Neural crest cell (in vitro differentiated cells): ENCODE measurements around the gene INKA2. TPM values are rescaled to one million over a fixed set of nuclear protein-coding genes. Genes with fewer than 3 reads are reported as not detected.
A peak's percentile ranks its signal among the peaks of the same experiment; 100 is the strongest.

Experiments used
- DNase-seq: peaks from one replicate; pipeline ENCODE4 v3.0.0; 2021; ENCODE audit warnings: low read depth, mixed read lengths, low spot score
- H3K27ac Mint-ChIP-seq: one replicate; pipeline ENCODE4 v1.8.0; 2021; ENCODE audit warnings: mild to moderate bottlenecking, mixed read lengths; ENCODE audit not compliant: unreplicated experiment
- H3K27me3 Mint-ChIP-seq: 2 replicates; pipeline ENCODE4 v1.8.0; 2021; ENCODE audit warnings: low read depth, mild to moderate bottlenecking, mixed read lengths
- H3K36me3 Mint-ChIP-seq: 2 replicates; pipeline ENCODE4 v1.8.0; 2021; ENCODE audit warnings: low read depth, mild to moderate bottlenecking, mixed read lengths
- H3K4me1 Mint-ChIP-seq: 2 replicates; pipeline ENCODE4 v1.8.0; 2021; ENCODE audit warnings: mixed read lengths
- H3K4me3 Mint-ChIP-seq: one replicate; pipeline ENCODE4 v1.8.0; 2021; ENCODE audit warnings: mild to moderate bottlenecking, mixed read lengths
- H3K9me3 Mint-ChIP-seq: 2 replicates; pipeline ENCODE4 v1.8.0; 2021; ENCODE audit warnings: mixed read lengths
- total RNA-seq: library from RNA; stranded (reverse); gene quantifications from 2 replicates; pipeline ENCODE4 v1.2.1, GENCODE V29; 2021
- TF ChIP-seq, protein P1 (sequence below): fragments of 200-600 bp; sonication (generic); conservative IDR thresholded peaks from 2 replicates; pipeline ENCODE4 v1.5.0; 2021; ENCODE audit warnings: antibody characterized with exemption, mild to moderate bottlenecking

INKA2 gene
- total RNA-seq, 1 donor from 2014 or later: 3.5 TPM

DNA sequence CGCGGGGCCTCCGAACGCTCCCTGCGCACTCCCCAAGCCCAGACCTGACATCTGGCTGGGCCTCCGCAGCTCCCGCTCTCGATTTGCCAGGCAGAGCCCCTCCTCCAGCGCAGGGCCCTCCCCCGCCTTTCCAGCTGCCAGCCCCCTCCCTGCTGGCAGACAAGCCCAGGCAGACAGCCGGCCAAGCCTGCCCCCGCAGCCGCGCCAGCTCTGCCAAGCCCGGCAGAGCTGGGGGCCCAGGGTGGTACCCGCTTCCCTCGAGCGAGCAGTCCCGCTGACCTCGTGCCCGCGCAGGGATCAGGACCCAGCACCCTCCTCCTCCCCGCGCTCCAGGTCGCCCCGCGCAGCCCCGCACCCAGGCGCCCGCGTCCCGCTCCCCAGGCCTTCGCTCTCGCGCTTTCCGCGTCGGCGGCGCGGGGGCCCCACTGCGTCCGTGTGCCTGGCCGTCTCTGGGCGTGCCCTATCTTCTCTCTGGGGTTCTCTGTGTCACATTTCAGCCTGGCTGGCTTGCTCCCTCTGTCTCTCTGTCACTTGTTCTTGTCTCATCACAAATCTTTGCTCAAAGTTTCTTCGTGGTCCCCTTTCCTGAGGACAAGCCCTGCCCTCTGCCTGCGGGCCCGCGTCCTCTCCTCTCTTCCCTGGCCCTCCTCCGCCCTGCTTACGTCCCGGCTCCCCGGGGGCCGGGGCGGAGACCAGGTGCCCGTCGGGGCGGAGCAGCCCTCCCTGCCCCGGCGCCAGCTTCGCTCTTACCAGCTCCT, 580 bp downstream of the INKA2 start:
- peaks cover 31% of the 10 kb centered on the region for H3K27me3 Mint-ChIP-seq
- no peaks in the 10 kb centered on the region for H3K36me3 Mint-ChIP-seq
- H3K9me3 Mint-ChIP-seq: no peaks in the 10 kb centered on the region
- DNase-seq: peak; percentile 14
- peaks cover 22% of the 10 kb centered on the region for H3K4me1 Mint-ChIP-seq
- peak overlapping the region; percentile 90 for H3K4me3 Mint-ChIP-seq
- no peak overlapping the region for H3K27ac Mint-ChIP-seq
- TF ChIP-seq, protein P1, sequence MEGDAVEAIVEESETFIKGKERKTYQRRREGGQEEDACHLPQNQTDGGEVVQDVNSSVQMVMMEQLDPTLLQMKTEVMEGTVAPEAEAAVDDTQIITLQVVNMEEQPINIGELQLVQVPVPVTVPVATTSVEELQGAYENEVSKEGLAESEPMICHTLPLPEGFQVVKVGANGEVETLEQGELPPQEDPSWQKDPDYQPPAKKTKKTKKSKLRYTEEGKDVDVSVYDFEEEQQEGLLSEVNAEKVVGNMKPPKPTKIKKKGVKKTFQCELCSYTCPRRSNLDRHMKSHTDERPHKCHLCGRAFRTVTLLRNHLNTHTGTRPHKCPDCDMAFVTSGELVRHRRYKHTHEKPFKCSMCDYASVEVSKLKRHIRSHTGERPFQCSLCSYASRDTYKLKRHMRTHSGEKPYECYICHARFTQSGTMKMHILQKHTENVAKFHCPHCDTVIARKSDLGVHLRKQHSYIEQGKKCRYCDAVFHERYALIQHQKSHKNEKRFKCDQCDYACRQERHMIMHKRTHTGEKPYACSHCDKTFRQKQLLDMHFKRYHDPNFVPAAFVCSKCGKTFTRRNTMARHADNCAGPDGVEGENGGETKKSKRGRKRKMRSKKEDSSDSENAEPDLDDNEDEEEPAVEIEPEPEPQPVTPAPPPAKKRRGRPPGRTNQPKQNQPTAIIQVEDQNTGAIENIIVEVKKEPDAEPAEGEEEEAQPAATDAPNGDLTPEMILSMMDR: no peak

DNA sequence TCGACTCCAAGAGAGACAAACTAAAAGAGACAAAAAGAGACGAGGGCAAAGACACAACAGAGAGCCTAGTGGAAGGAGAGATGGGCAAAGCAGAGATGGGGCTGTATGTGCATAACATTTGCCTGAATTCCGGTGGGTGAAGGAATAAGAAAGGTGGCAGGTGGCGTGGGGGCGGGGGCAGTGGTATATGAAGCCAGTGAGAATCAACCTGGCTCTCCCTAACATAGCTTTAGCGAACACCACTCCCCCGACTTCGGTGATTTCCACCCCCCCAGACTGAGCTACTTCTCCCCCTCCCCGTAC, 1.1 kb downstream of the INKA2 start:
- TF ChIP-seq, protein P1: no peak
- H3K9me3 Mint-ChIP-seq: no peaks in the 10 kb centered on the region
- no peak for DNase-seq
- no peak overlapping the region for H3K27ac Mint-ChIP-seq
- peak overlapping the region; percentile 82 for H3K4me3 Mint-ChIP-seq
- H3K36me3 Mint-ChIP-seq: no peaks in the 10 kb centered on the region
- peaks cover 33% of the 10 kb centered on the region for H3K27me3 Mint-ChIP-seq
- H3K4me1 Mint-ChIP-seq: peaks cover 22% of the 10 kb centered on the region

DNA sequence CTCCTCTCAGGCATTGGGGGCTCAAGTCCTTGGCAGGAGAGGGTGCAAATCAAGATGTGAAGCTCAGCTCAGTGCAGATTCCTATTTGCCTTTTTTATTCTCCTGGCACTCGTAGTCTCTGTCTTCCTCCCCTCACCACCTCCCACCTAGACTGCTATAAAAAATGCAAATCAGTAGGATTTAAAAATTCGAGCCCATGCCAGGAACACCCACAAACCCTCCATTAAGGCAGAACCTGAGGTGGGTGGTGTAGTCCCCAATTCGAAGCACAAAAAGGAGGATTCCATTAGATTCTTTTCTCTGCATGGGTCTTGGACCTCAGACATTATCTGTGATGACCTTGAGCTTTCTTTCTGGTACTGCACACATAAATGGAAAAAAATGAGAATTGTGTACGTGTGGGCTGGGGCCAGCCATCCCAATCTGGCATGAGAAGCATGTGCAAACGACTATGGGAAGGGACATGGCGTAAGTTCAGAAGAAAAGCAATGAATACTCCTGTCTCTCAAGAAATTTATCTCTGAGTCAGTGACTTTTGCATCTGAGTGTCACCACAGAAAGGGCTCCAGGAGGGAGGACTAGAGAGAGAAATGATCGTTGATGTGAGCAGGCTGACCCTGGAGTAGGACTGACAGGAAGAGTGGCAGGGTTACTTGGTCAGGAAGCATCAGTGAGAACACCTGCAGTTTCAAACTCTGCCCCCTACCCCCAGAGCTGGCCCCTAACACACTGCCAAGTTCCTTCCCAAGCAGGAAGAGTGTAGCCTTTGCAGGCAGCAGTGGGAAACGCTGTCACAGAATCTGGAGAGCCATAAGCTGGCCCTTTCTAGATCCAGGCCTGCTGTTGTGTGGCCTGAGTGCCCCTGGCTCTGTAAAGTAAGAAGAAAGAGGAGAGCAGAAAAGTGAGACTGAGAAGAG, 1.7 kb downstream of the INKA2 start:
- Mint-ChIP-seq H3K4me1 (peaks cover 22% of the 10 kb centered on the region), H3K36me3 (no peaks in the 10 kb centered on the region), H3K9me3 (no peaks in the 10 kb centered on the region), H3K4me3 (peak overlapping the region; percentile 82), H3K27ac (no peak overlapping the region), H3K27me3 (peaks cover 30% of the 10 kb centered on the region)
- no peak for DNase-seq
- TF ChIP-seq, protein P1: no peak

DNA sequence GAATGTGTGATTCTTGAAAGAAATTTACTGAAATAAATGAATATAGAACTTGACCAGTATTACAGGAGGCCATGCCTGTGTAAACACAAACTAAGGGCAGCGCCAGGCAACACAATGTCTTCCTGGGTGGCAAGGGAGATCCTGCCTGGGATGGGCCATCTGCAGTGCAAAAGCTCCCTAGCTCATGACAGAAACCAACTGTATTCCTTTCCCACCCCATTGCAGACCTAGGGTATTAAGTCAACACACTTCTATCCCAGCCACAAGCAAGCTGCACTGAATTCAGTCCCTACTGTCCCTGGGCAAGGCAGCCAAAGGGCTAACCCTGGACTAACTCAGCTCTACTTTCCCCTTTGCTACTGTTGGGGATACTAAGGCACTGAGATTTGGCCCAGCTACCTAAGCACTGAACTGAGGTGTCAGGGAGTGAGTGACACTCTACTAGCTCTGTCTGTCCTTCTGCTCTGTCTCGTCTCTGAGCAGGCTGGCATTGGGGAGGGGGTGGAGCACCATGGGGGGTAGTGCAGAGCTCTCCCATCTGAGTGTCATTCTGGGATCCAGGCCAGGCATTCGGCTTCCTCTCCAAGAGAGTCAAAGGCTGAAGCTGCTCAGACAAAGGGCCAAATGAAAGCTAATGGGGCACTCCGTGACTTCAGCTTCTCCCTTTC, 2.5 kb downstream of the INKA2 start:
- H3K36me3 Mint-ChIP-seq: no peaks in the 10 kb centered on the region
- no peak overlapping the region for H3K27ac Mint-ChIP-seq
- TF ChIP-seq, protein P1: no peak
- peaks cover 25% of the 10 kb centered on the region for H3K27me3 Mint-ChIP-seq
- DNase-seq: no peak
- H3K4me1 Mint-ChIP-seq: peaks cover 22% of the 10 kb centered on the region
- no peaks in the 10 kb centered on the region for H3K9me3 Mint-ChIP-seq
- peak overlapping the region; percentile 82 for H3K4me3 Mint-ChIP-seq

DNA sequence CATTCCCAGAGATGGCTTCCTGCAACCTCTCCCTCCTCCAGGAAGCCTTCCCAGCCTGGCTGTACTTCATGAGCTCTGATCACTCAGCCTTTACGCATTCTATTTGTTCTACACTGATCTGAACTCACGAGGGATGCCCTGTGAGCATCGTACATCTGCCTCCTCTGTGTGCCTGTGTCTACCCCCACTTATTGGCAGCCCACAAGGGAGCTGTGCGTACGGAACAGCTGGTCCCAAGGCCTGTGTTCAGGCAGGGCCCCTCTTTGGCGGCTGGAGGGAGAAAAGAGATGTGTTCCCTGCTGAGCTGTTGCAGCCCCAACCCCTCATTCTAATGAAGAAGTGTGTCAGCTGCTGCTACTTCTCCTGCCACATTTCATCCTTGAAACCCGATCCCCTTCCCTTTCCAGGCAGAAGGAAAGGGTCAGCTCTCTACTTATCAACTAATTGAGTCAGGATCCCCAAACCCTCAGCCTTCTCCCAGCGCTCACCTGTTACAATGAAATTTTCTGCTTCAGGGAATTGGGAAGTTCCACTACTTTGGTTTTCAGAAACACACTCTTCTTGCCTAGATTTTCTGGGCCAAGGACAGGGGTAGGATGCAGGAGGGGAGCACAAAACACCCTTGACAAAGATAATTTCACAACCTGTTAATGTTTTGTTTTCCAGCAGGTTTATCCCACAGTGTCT, 3.2 kb downstream of the INKA2 start:
- Mint-ChIP-seq H3K36me3 (no peaks in the 10 kb centered on the region), H3K27ac (no peak overlapping the region), H3K4me1 (peaks cover 22% of the 10 kb centered on the region), H3K9me3 (no peaks in the 10 kb centered on the region), H3K4me3 (no peak overlapping the region), H3K27me3 (peaks cover 18% of the 10 kb centered on the region)
- no peak for DNase-seq
- TF ChIP-seq, protein P1: no peak
